Stimulated activated effector memory CD8-positive, alpha-beta T cell treated with anti-CD3 and anti-CD28 coated beads, Interleukin-12 subunit alpha, Interleukin-12 subunit beta, amount 100 ng/mL, for 72 hours (primary cell): ENCODE results near the gene CRYZL1.

Source experiments
- ATAC-seq: fragments of 150-1000 bp; cut with Tn5 transposase; 2 replicates; pipeline ENCODE4 v1.10.0; 2021
- DNase-seq, 2 donors: peaks; one replicate each; pipeline ENCODE4 v3.0.0; 2021 to 2022; ENCODE audit warnings: low spot score in 2 of 2
- H3K27ac Mint-ChIP-seq: one replicate; pipeline ENCODE4 v1.8.0; 2022; ENCODE audit warnings: mild to moderate bottlenecking, mixed read lengths
- H3K36me3 Mint-ChIP-seq: one replicate; pipeline ENCODE4 v1.8.0; 2022; ENCODE audit warnings: mild to moderate bottlenecking, mixed read lengths
- H3K4me1 Mint-ChIP-seq: one replicate; pipeline ENCODE4 v1.8.0; 2022; ENCODE audit warnings: mixed read lengths
- H3K4me3 Mint-ChIP-seq: one replicate; pipeline ENCODE4 v1.8.0; 2022; ENCODE audit warnings: mild to moderate bottlenecking, mixed read lengths
- H3K9me3 Mint-ChIP-seq: one replicate; pipeline ENCODE4 v1.8.0; 2022; ENCODE audit warnings: mixed read lengths

CRYZL1 gene

GRCh38 chr21:33567914-33568313 lies 73.6 kb downstream of the CRYZL1 start:
- no peaks in the 10 kb centered on the region for H3K9me3 Mint-ChIP-seq
- no peak overlapping the region for H3K4me3 Mint-ChIP-seq
- H3K36me3 Mint-ChIP-seq, result peaks cover 99% of the 10 kb centered on the region
- H3K4me1 Mint-ChIP-seq, result peaks cover 14% of the 10 kb centered on the region
- H3K27ac Mint-ChIP-seq, result peak overlapping the region; percentile 23
- DNase-seq (no peak), ATAC-seq (no peak)

- peaks cover 21% of the 10 kb centered on the region for H3K4me1 Mint-ChIP-seq
- no peak overlapping the region for H3K4me3 Mint-ChIP-seq
- no peaks in the 10 kb centered on the region for H3K9me3 Mint-ChIP-seq
- ATAC-seq, result peak; percentile 80
- H3K27ac Mint-ChIP-seq, result peak overlapping the region; percentile 23
- H3K36me3 Mint-ChIP-seq, result peaks cover 99% of the 10 kb centered on the region
- DNase-seq, result no peak
Observed at GRCh38 chr21:33566514-33566913, 75.0 kb downstream of the CRYZL1 start.

- peaks cover 99% of the 10 kb centered on the region for H3K36me3 Mint-ChIP-seq
- no peaks in the 10 kb centered on the region for H3K9me3 Mint-ChIP-seq
- H3K4me1 Mint-ChIP-seq, result peaks cover 27% of the 10 kb centered on the region
Observed at GRCh38 chr21:33562389-33562788, 79.2 kb downstream of the CRYZL1 start.

GRCh38 chr21:33561373-33561772 lies 80.2 kb downstream of the CRYZL1 start:
- no peak for DNase-seq
- Mint-ChIP-seq H3K4me1 (peaks cover 36% of the 10 kb centered on the region), H3K27ac (peak overlapping the region; percentile 35), H3K9me3 (no peaks in the 10 kb centered on the region), H3K36me3 (peaks cover 99% of the 10 kb centered on the region), H3K4me3 (no peak overlapping the region)
- no peak for ATAC-seq

More at GRCh38 chr21:33562389-33562788, 79.2 kb downstream of the CRYZL1 start:
- no peak for DNase-seq
- peak overlapping the region; percentile 37 for H3K27ac Mint-ChIP-seq
- no peak for ATAC-seq
- no peak overlapping the region for H3K4me3 Mint-ChIP-seq

- H3K36me3 Mint-ChIP-seq, result peaks cover 99% of the 10 kb centered on the region
- ATAC-seq, result no peak
- H3K27ac Mint-ChIP-seq, result peak overlapping the region; percentile 35
- H3K4me1 Mint-ChIP-seq, result peaks cover 40% of the 10 kb centered on the region
- H3K9me3 Mint-ChIP-seq, result no peaks in the 10 kb centered on the region
- no peak overlapping the region for H3K4me3 Mint-ChIP-seq
- no peak for DNase-seq
Observed at GRCh38 chr21:33560965-33561364, 80.6 kb downstream of the CRYZL1 start.

GRCh38 chr21:33559813-33560212 lies 81.7 kb downstream of the CRYZL1 start:
- no peak for DNase-seq
- Mint-ChIP-seq H3K4me3 (no peak overlapping the region), H3K27ac (no peak overlapping the region), H3K9me3 (no peaks in the 10 kb centered on the region), H3K36me3 (peaks cover 100% of the 10 kb centered on the region), H3K4me1 (peaks cover 46% of the 10 kb centered on the region)
- no peak for ATAC-seq

- Mint-ChIP-seq H3K27ac (no peak overlapping the region), H3K9me3 (no peaks in the 10 kb centered on the region), H3K4me3 (no peak overlapping the region), H3K4me1 (peaks cover 55% of the 10 kb centered on the region), H3K36me3 (peaks cover 100% of the 10 kb centered on the region)
- no peak for ATAC-seq
- DNase-seq, result no peak
Observed at GRCh38 chr21:33558777-33559421, 82.6 kb downstream of the CRYZL1 start.

GRCh38 chr21:33557447-33557846 lies 84.1 kb downstream of the CRYZL1 start:
- no peak for ATAC-seq
- Mint-ChIP-seq H3K9me3 (no peaks in the 10 kb centered on the region), H3K4me3 (no peak overlapping the region), H3K4me1 (peaks cover 57% of the 10 kb centered on the region), H3K27ac (no peak overlapping the region), H3K36me3 (peaks cover 100% of the 10 kb centered on the region)
- no peak for DNase-seq

GRCh38 chr21:33554982-33555344 lies 86.6 kb downstream of the CRYZL1 start:
- peaks cover 99% of the 10 kb centered on the region for H3K36me3 Mint-ChIP-seq
- no peak for DNase-seq
- H3K4me1 Mint-ChIP-seq, result peaks cover 44% of the 10 kb centered on the region
- H3K4me3 Mint-ChIP-seq, result no peak overlapping the region
- H3K27ac Mint-ChIP-seq, result peak overlapping the region; percentile 32
- ATAC-seq, result no peak
- H3K9me3 Mint-ChIP-seq, result no peaks in the 10 kb centered on the region

- H3K4me3 Mint-ChIP-seq, result peak overlapping the region; percentile 6
- H3K27ac Mint-ChIP-seq, result peak overlapping the region; percentile 32
- ATAC-seq (no peak), DNase-seq (no peak)
- H3K36me3 Mint-ChIP-seq, result peaks cover 99% of the 10 kb centered on the region
- peaks cover 47% of the 10 kb centered on the region for H3K4me1 Mint-ChIP-seq
- H3K9me3 Mint-ChIP-seq, result no peaks in the 10 kb centered on the region
Observed at GRCh38 chr21:33554236-33554981, 87.1 kb downstream of the CRYZL1 start.

GRCh38 chr21:33552999-33553598 lies 88.4 kb downstream of the CRYZL1 start:
- Mint-ChIP-seq H3K27ac (peak overlapping the region; percentile 68), H3K9me3 (no peaks in the 10 kb centered on the region), H3K36me3 (peaks cover 99% of the 10 kb centered on the region), H3K4me3 (no peak overlapping the region), H3K4me1 (peaks cover 50% of the 10 kb centered on the region)
- DNase-seq (no peak), ATAC-seq (peak; percentile 6)

GRCh38 chr21:33552093-33552998 lies 89.2 kb downstream of the CRYZL1 start:
- no peak overlapping the region for H3K4me3 Mint-ChIP-seq
- DNase-seq, result no peak
- H3K36me3 Mint-ChIP-seq, result peaks cover 99% of the 10 kb centered on the region
- ATAC-seq, result peak; percentile 43
- H3K27ac Mint-ChIP-seq, result peak overlapping the region; percentile 68
- peaks cover 50% of the 10 kb centered on the region for H3K4me1 Mint-ChIP-seq
- H3K9me3 Mint-ChIP-seq, result no peaks in the 10 kb centered on the region

- DNase-seq (no peak), ATAC-seq (no peak)
- no peak overlapping the region for H3K4me3 Mint-ChIP-seq
- peaks cover 99% of the 10 kb centered on the region for H3K36me3 Mint-ChIP-seq
- H3K27ac Mint-ChIP-seq, result no peak overlapping the region
- H3K9me3 Mint-ChIP-seq, result no peaks in the 10 kb centered on the region
- peaks cover 45% of the 10 kb centered on the region for H3K4me1 Mint-ChIP-seq
Observed at GRCh38 chr21:33551664-33552063, 89.9 kb downstream of the CRYZL1 start.

GRCh38 chr21:33550772-33551660 lies 90.5 kb downstream of the CRYZL1 start:
- peak; percentile 42 for ATAC-seq
- no peak for DNase-seq
- H3K36me3 Mint-ChIP-seq, result peaks cover 99% of the 10 kb centered on the region
- H3K27ac Mint-ChIP-seq, result no peak overlapping the region
- H3K9me3 Mint-ChIP-seq, result no peaks in the 10 kb centered on the region
- no peak overlapping the region for H3K4me3 Mint-ChIP-seq
- peaks cover 41% of the 10 kb centered on the region for H3K4me1 Mint-ChIP-seq
